Hippocampal formation (tissue), 2 donors: Measurements from ENCODE around the gene ADAP1.
"Not testable (repeated sequence)": the region's sequence is repeated elsewhere in the genome, so short reads cannot be mapped to it uniquely, and the experiment has no call there.

Experiments used
- DNase-seq, 2 donors: peaks; one replicate each; lab custom pipeline; 2025; lab: John Stamatoyannopoulos, UW

Gene ADAP1

GRCh38 chr7:959271-959670 lies 4.8 kb upstream of the ADAP1 start:
- DNase-seq = no peak

GRCh38 chr7:958221-959200 lies 4.0 kb upstream of the ADAP1 start:
- no peak for DNase-seq

- peak in 1 of 2 donors; percentile 23 for DNase-seq
Observed at GRCh38 chr7:957418-958220, 3.1 kb upstream of the ADAP1 start.

GRCh38 chr7:956031-956430 lies 1.6 kb upstream of the ADAP1 start:
- no peak for DNase-seq

- peak; percentile 65 to 74 for DNase-seq
Observed at GRCh38 chr7:953547-954327, 743 bp downstream of the ADAP1 start.

- DNase-seq = no peak
Observed at GRCh38 chr7:952548-953441, 1.7 kb downstream of the ADAP1 start.

- DNase-seq = no peak
Observed at GRCh38 chr7:951881-952547, 2.5 kb downstream of the ADAP1 start.

- no peak for DNase-seq
Observed at GRCh38 chr7:949021-949934, 5.2 kb downstream of the ADAP1 start.

GRCh38 chr7:947391-948210 lies 6.9 kb downstream of the ADAP1 start:
- no peak for DNase-seq

- no peak for DNase-seq
Observed at GRCh38 chr7:946256-946996, 8.1 kb downstream of the ADAP1 start.

- no peak for DNase-seq
Observed at GRCh38 chr7:945556-946255, 8.8 kb downstream of the ADAP1 start.

GRCh38 chr7:945147-945555 lies 9.3 kb downstream of the ADAP1 start:
- DNase-seq = no peak

GRCh38 chr7:944744-945143 lies 9.7 kb downstream of the ADAP1 start:
- DNase-seq = no peak

- DNase-seq = not testable (repeated sequence)
Observed at GRCh38 chr7:943793-944192, 10.7 kb downstream of the ADAP1 start.

- DNase-seq = no peak
Observed at GRCh38 chr7:940599-941408, 13.7 kb downstream of the ADAP1 start.

- no peak for DNase-seq
Observed at GRCh38 chr7:939843-940242, 14.6 kb downstream of the ADAP1 start.
